GM12865 (cell line): Measurements from ENCODE around the gene ADGRB2.

Experiments used
- DNase-seq: peaks from one replicate; pipeline ENCODE4 v3.0.0; 2010; ENCODE audit warnings: low read depth
- H3K4me3 ChIP-seq: 2 replicates; pipeline ENCODE4 v1.5.1; 2011; ENCODE audit warnings: mild to moderate bottlenecking, low read depth, low read length, control low read depth
- CTCF ChIP-seq: IDR thresholded peaks from 2 replicates; pipeline ENCODE4 v1.5.1; 2011; ENCODE audit warnings: low read length, control low read depth, low read depth, inconsistent platforms; ENCODE audit not compliant: insufficient read depth; ENCODE audit errors: missing control alignments

The ADGRB2 gene

GRCh38 chr1:31759298-31760023, 4.7 kb downstream of the ADGRB2 start:
- TF ChIP-seq CTCF, result no peak
- DNase-seq, result no peak
- no peak overlapping the region for H3K4me3 ChIP-seq

GRCh38 chr1:31758823-31759222, 5.3 kb downstream of the ADGRB2 start:
- no peak overlapping the region for H3K4me3 ChIP-seq
- no peak for TF ChIP-seq CTCF
- DNase-seq, result no peak

- H3K4me3 ChIP-seq, result no peak overlapping the region
- DNase-seq, result no peak
- no peak for TF ChIP-seq CTCF
Measured at GRCh38 chr1:31757989-31758388, 6.2 kb downstream of the ADGRB2 start.

GRCh38 chr1:31757204-31757679, 6.9 kb downstream of the ADGRB2 start:
- no peak overlapping the region for H3K4me3 ChIP-seq
- no peak for DNase-seq
- TF ChIP-seq CTCF, result no peak

- DNase-seq, result no peak
- no peak overlapping the region for H3K4me3 ChIP-seq
- TF ChIP-seq CTCF, result no peak
Measured at GRCh38 chr1:31756578-31756977, 7.6 kb downstream of the ADGRB2 start.

GRCh38 chr1:31755850-31756492, 8.2 kb downstream of the ADGRB2 start:
- no peak overlapping the region for H3K4me3 ChIP-seq
- no peak for TF ChIP-seq CTCF
- no peak for DNase-seq
